IPS-18c (cell line): ENCODE results near the gene CHD3.

ENCODE experiments used
- H3K4me3 ChIP-seq: 2 replicates; pipeline ENCODE4 v1.7.0; 2013; ENCODE audit warnings: low read depth, mild to moderate bottlenecking, low read length, moderate library complexity; ENCODE audit not compliant: insufficient read depth
- H3K9me3 ChIP-seq: one replicate; pipeline ENCODE4 v1.6.1; 2013; ENCODE audit warnings: mild to moderate bottlenecking, low read length, moderate library complexity; ENCODE audit not compliant: control insufficient read depth, insufficient read depth

The CHD3 gene

GRCh38 chr17:7884581-7885366, 3.8 kb upstream of the CHD3 start:
- Histone ChIP-seq H3K9me3 (no peaks in the 10 kb centered on the region), H3K4me3 (peak overlapping the region; percentile 77; the same call in 1 of the 2 replicates)

- Histone ChIP-seq H3K4me3 (peak overlapping the region; percentile 77), H3K9me3 (no peaks in the 10 kb centered on the region)
Measured at GRCh38 chr17:7885367-7886226, 3.0 kb upstream of the CHD3 start.

GRCh38 chr17:7886227-7887037, 2.2 kb upstream of the CHD3 start:
- Histone ChIP-seq H3K4me3 (peak overlapping the region; percentile 77), H3K9me3 (no peaks in the 10 kb centered on the region)

GRCh38 chr17:7887038-7887481, 1.5 kb upstream of the CHD3 start:
- Histone ChIP-seq H3K4me3 (peak overlapping the region; percentile 77), H3K9me3 (no peaks in the 10 kb centered on the region)

GRCh38 chr17:7887482-7888183, 956 bp upstream of the CHD3 start:
- Histone ChIP-seq H3K4me3 (peak overlapping the region; percentile 77), H3K9me3 (no peaks in the 10 kb centered on the region)

- Histone ChIP-seq H3K9me3 (no peaks in the 10 kb centered on the region), H3K4me3 (no peak overlapping the region)
Measured at GRCh38 chr17:7889166-7889955, 772 bp downstream of the CHD3 start.

- Histone ChIP-seq H3K4me3 (no peak overlapping the region), H3K9me3 (no peaks in the 10 kb centered on the region)
Measured at GRCh38 chr17:7893187-7893880, 4.7 kb downstream of the CHD3 start.

GRCh38 chr17:7894226-7894625, 5.6 kb downstream of the CHD3 start:
- Histone ChIP-seq H3K4me3 (no peak overlapping the region), H3K9me3 (no peaks in the 10 kb centered on the region)

GRCh38 chr17:7894866-7895265, 6.3 kb downstream of the CHD3 start:
- Histone ChIP-seq H3K4me3 (no peak overlapping the region), H3K9me3 (no peaks in the 10 kb centered on the region)

- H3K4me3 ChIP-seq = no peak overlapping the region
- H3K9me3 ChIP-seq = no peaks in the 10 kb centered on the region
Measured at GRCh38 chr17:7897090-7897489, 8.5 kb downstream of the CHD3 start.

- Histone ChIP-seq H3K9me3 (no peaks in the 10 kb centered on the region), H3K4me3 (no peak overlapping the region)
Measured at GRCh38 chr17:7897773-7898172, 9.2 kb downstream of the CHD3 start.

- H3K9me3 ChIP-seq = no peaks in the 10 kb centered on the region
- no peak overlapping the region for H3K4me3 ChIP-seq
Measured at GRCh38 chr17:7903154-7904103, 14.8 kb downstream of the CHD3 start.

GRCh38 chr17:7909089-7909488, 20.5 kb downstream of the CHD3 start:
- Histone ChIP-seq H3K9me3 (no peaks in the 10 kb centered on the region), H3K4me3 (no peak overlapping the region)

- no peak overlapping the region for H3K4me3 ChIP-seq
- no peaks in the 10 kb centered on the region for H3K9me3 ChIP-seq
Measured at GRCh38 chr17:7910281-7910680, 21.7 kb downstream of the CHD3 start.

- no peak overlapping the region for H3K4me3 ChIP-seq
- H3K9me3 ChIP-seq = no peaks in the 10 kb centered on the region
Measured at GRCh38 chr17:7910711-7911110, 22.1 kb downstream of the CHD3 start.
